Bronchial epithelial cell (primary cell): ENCODE data around the gene TCF7L2. TPM values are rescaled to one million over a fixed set of nuclear protein-coding genes. Genes with fewer than 3 reads are reported as not detected.
A peak's percentile ranks its signal among the peaks of the same experiment; 100 is the strongest.

Experiments
- DNase-seq: peaks from one replicate; pipeline ENCODE4 v3.0.0-alpha.2; 2010; ENCODE audit warnings: low read depth
- FAIRE-seq: peaks from 2 replicates; lab custom pipeline; 2011; peaks lifted over from hg19 to GRCh38; lab: Jason Lieb, UNC
- H3K27me3 ChIP-seq: 2 replicates; pipeline ENCODE4 v1.5.1; 2011; ENCODE audit warnings: low read length; ENCODE audit not compliant: control insufficient read depth, insufficient read depth
- H3K36me3 ChIP-seq: 2 replicates; pipeline ENCODE4 v1.5.1; 2011; ENCODE audit warnings: low read length; ENCODE audit not compliant: control insufficient read depth, insufficient read depth
- H3K4me3 ChIP-seq: 2 replicates; pipeline ENCODE4 v1.5.1; 2011; ENCODE audit warnings: mild to moderate bottlenecking, low read depth, low read length, control low read depth
- total RNA-seq: library from RNA; depleted of rRNA; stranded (reverse); fragments of >200 nt; gene quantifications from 2 replicates; pipeline ENCODE4 v1.2.1, GENCODE V29; 2014
- TF ChIP-seq, protein P1 (sequence below): IDR thresholded peaks from 2 replicates; pipeline ENCODE4 v1.5.1; 2011; ENCODE audit warnings: mild to moderate bottlenecking, moderate library complexity, low read length, control low read depth, inconsistent platforms; ENCODE audit not compliant: insufficient read depth, severe bottlenecking

The TCF7L2 gene
- total RNA-seq, 1 donor from 2014 or later, result 1.1 TPM

DNA sequence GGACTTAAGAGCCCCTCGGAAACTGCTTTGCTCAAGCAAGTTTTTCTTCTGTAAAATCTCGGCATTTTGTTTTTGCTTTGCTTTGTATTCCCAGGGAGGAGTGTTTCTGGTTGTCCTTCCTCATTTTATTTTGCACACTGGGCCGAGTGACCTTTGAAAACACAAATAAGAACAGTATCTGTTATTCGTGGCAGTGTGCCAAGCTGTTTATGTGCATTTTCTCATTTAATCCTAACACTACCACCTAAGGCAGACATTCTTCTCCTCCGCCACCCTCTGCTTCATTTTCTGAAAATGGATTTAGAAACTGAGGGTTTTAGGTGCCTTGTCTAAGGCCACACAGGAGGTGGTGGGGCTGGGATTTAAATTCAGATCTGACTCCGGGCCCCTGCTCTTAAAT is 218.5 kb downstream of the TCF7L2 start:
- FAIRE-seq, result no peak
- H3K27me3 ChIP-seq, result no peaks in the 10 kb centered on the region
- DNase-seq, result no peak

DNA sequence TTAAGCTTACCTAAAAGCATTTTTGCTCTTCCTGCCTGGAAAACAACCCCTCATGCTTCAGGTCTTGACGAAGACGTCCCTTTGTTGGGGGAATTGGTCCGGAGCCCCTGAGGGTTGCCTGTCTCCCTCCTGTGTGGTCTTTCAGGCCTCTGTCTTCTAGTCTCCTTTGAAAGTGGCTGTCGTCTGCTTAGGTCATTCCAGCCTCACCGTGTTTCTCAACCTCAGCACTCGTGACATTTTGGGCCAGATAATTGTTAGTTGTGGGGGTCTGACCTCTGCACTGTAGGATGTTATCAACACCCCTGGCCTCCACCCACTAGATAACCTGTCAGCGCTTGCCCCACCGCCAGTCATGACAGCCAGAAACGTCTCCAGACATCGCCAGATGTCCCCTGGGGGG is 219.1 kb downstream of the TCF7L2 start:
- FAIRE-seq (peak; percentile 68), DNase-seq (no peak)
- Histone ChIP-seq H3K36me3 (no peaks in the 10 kb centered on the region), H3K27me3 (no peaks in the 10 kb centered on the region), H3K4me3 (no peak overlapping the region)
- TF ChIP-seq, protein P1, sequence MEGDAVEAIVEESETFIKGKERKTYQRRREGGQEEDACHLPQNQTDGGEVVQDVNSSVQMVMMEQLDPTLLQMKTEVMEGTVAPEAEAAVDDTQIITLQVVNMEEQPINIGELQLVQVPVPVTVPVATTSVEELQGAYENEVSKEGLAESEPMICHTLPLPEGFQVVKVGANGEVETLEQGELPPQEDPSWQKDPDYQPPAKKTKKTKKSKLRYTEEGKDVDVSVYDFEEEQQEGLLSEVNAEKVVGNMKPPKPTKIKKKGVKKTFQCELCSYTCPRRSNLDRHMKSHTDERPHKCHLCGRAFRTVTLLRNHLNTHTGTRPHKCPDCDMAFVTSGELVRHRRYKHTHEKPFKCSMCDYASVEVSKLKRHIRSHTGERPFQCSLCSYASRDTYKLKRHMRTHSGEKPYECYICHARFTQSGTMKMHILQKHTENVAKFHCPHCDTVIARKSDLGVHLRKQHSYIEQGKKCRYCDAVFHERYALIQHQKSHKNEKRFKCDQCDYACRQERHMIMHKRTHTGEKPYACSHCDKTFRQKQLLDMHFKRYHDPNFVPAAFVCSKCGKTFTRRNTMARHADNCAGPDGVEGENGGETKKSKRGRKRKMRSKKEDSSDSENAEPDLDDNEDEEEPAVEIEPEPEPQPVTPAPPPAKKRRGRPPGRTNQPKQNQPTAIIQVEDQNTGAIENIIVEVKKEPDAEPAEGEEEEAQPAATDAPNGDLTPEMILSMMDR, result no peak

More for the DNA sequence above, 218.5 kb downstream of the TCF7L2 start:
- TF ChIP-seq, protein P1, result no peak
- H3K36me3 ChIP-seq, result peaks cover 2% of the 10 kb centered on the region
- H3K4me3 ChIP-seq, result no peak overlapping the region

DNA sequence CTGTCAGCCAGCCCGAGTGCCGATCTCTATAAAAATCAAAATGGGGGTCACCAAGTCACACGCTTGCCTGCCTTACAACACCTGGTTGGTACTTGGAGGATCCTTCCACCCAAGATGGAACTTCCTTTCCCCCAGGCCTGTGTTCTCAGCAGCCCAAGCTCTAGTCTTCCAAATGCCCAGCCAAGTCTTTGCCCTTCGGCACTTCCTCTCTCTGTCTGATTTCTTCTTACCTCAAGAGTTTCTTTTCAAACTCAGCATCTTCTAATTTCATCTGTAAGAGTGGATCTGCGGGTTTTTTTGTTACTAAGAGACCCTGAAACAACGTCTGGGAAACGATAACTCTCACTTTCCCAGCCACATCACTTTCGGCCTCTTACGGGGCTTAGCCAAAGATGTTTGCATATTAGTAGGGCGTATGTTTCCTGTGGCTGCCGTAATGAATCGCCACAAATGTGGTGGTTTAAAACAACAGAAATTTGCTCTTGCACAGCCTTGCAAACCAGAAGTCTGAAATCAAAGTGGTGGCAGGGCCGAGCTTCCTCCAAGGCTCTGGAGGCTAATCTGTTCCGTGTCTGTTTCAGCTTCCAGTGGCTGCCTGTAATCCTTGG is 219.9 kb downstream of the TCF7L2 start:
- no peaks in the 10 kb centered on the region for H3K36me3 ChIP-seq
- no peaks in the 10 kb centered on the region for H3K27me3 ChIP-seq
- no peak overlapping the region for H3K4me3 ChIP-seq
- no peak for DNase-seq
- FAIRE-seq, result no peak
- TF ChIP-seq, protein P1, result no peak

DNA sequence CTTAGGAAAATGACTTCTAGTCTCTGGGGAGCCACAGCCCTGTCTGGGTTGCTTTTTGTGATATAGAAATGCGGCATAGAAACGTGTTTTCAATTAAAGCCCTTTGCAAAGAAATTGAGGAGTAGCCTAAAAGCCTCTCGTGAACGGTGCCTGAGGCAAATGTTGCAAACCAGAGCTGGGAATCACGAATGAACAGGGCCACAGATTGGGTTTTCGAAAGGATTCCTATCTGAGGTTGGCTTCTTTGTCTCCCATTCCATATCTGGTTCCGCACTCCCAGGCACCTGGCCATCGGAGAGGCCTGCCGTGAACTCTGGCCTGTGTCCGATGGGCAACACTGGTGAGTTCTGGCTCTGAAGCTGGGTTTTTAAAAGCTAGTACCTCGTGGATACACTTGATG is 221.6 kb downstream of the TCF7L2 start:
- DNase-seq (no peak), FAIRE-seq (no peak)
- no peaks in the 10 kb centered on the region for H3K36me3 ChIP-seq
- no peak overlapping the region for H3K4me3 ChIP-seq
- TF ChIP-seq, protein P1, result no peak
- no peaks in the 10 kb centered on the region for H3K27me3 ChIP-seq

DNA sequence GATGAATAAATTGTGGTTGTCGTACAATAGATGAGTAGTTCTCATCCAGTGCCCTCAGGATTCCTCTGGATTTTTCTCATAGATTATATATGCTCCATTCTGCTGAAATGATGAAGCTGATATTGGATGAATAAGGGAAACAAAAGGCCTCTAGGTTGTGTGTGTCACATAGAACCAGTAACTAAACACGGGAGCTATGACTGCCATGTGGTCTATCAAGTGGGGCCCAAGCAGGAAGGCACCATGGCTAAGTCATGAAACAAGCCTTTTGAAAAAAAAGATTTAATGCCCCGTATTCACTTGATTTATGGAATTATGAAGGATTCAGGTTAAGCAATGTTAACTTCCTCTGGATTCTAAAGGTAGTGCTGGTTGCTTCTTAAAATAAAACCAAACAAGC is 225.1 kb downstream of the TCF7L2 start:
- TF ChIP-seq, protein P1, result no peak
- no peak for DNase-seq
- no peak for FAIRE-seq
- H3K36me3 ChIP-seq, result no peaks in the 10 kb centered on the region
- H3K27me3 ChIP-seq, result no peaks in the 10 kb centered on the region
- H3K4me3 ChIP-seq, result no peak overlapping the region
